Natural killer cell (primary cell): Measurements from ENCODE around the gene KANK2. TPM values are rescaled to one million over a fixed set of nuclear protein-coding genes. Genes with fewer than 3 reads are reported as not detected.
"Not testable (repeated sequence)": the region's sequence is repeated elsewhere in the genome, so short reads cannot be mapped to it uniquely, and the experiment has no call there.

Source experiments
- ATAC-seq, 3 donors: fragments of 150-1000 bp in 2 of 3; fragments of 200-7000 bp in 1 of 3; cut with Tn5 transposase; 1 replicate in 1 of 3; 2 replicates in 2 of 3; pipeline ENCODE4 v1.10.0; 2021; ENCODE audit warnings: mild to moderate bottlenecking in 2 of 3, moderate library complexity in 2 of 3
- DNase-seq, 2 donors: peaks; one replicate each; pipeline versions ENCODE4 v3.0.0 to v3.0.0-alpha.2; 2013 to 2021; ENCODE audit warnings: mixed read lengths in 1 of 2
- H3K27ac ChIP-seq: one replicate; pipeline ENCODE4 v1.5.1; 2013; ENCODE audit warnings: mild to moderate bottlenecking, low read length
- H3K27me3 ChIP-seq: one replicate; pipeline ENCODE4 v1.6.1; 2013; ENCODE audit warnings: low read length; ENCODE audit not compliant: control insufficient read depth, insufficient read depth
- H3K36me3 ChIP-seq: one replicate; pipeline ENCODE4 v1.6.1; 2013; ENCODE audit warnings: low read length; ENCODE audit not compliant: control insufficient read depth, insufficient read depth
- H3K4me1 ChIP-seq: one replicate; pipeline ENCODE4 v1.6.1; 2013; ENCODE audit warnings: low read length; ENCODE audit not compliant: control insufficient read depth, insufficient read depth
- H3K4me3 ChIP-seq: one replicate; pipeline ENCODE4 v1.5.1; 2013; ENCODE audit warnings: low read length
- H3K9me3 ChIP-seq: one replicate; pipeline ENCODE4 v1.6.1; 2013; ENCODE audit warnings: low read length; ENCODE audit not compliant: control insufficient read depth, insufficient read depth
- H3K27ac Mint-ChIP-seq, 2 donors: one replicate each; pipeline ENCODE4 v1.8.0; 2022; ENCODE audit warnings: mild to moderate bottlenecking in 2 of 2, mixed read lengths in 2 of 2, moderate library complexity in 1 of 2
- H3K27me3 Mint-ChIP-seq, 2 donors: one replicate each; pipeline ENCODE4 v1.8.0; 2022; ENCODE audit warnings: low read depth in 2 of 2, mixed read lengths in 2 of 2
- H3K36me3 Mint-ChIP-seq: one replicate; pipeline ENCODE4 v1.8.0; 2022; ENCODE audit warnings: mixed read lengths
- H3K4me1 Mint-ChIP-seq, 2 donors: one replicate each; pipeline ENCODE4 v1.8.0; 2022; ENCODE audit warnings: mixed read lengths in 2 of 2
- H3K4me3 Mint-ChIP-seq: one replicate; pipeline ENCODE4 v1.8.0; 2022; ENCODE audit warnings: mild to moderate bottlenecking, moderate library complexity, mixed read lengths
- H3K9me3 Mint-ChIP-seq, 2 donors: one replicate each; pipeline ENCODE4 v1.8.0; 2022; ENCODE audit warnings: mixed read lengths in 2 of 2
- CTCF ChIP-seq: fragments of 200-600 bp; IDR thresholded peaks from one replicate; pipeline ENCODE4 v1.8.0; 2022; ENCODE audit warnings: antibody characterized with exemption
- WGBS: methylation state at CpG from one replicate; pipeline ENCODE4 v1.1.7; 2013; ENCODE audit warnings: missing lambda C conversion rate; ENCODE audit not compliant: insufficient coverage; 5-methylcytosine and 5-hydroxymethylcytosine counted together
- intact Hi-C: fragments of 100-400 bp; cut with micrococcal nuclease; formaldehyde crosslinking; loops from one replicate; pipeline ENCODE4 v1.14.2; 2022
- total RNA-seq, 4 donors: library from RNA; stranded (reverse); fragments of 120-200 nt in 1 of 4; gene quantifications; one replicate each; pipeline versions ENCODE4 v1.2.3 to v1.2.4, GENCODE V29; 2013 to 2022

KANK2 gene
- total RNA-seq, 3 donors from 2014 or later (not counting 1 experiment from before 2014, with no cell fraction given): 0.82 to 1.3 (median 0.85) TPM

- no peaks in the 10 kb centered on the region for H3K4me1 Mint-ChIP-seq
- TF ChIP-seq CTCF: no peak
- WGBS: no CpG with 5 or more reads among the region's 1 CpG
These were observed 14.4 kb downstream of the KANK2 start for GRCh38 chr19:11182994-11183393.

GRCh38 chr19:11181488-11181887, 15.9 kb downstream of the KANK2 start:
- intact Hi-C loops: no loop called here
- Mint-ChIP-seq H3K9me3 (no peaks in the 10 kb centered on the region), H3K36me3 (no peaks in the 10 kb centered on the region), H3K4me3 (no peak overlapping the region), H3K27me3 (no peaks in the 10 kb centered on the region), H3K27ac (no peak overlapping the region), H3K4me1 (no peaks in the 10 kb centered on the region)
- no peak overlapping the region for H3K4me3 ChIP-seq
- no peak for DNase-seq
- no peaks in the 10 kb centered on the region for H3K9me3 ChIP-seq
- no peak overlapping the region for H3K27ac ChIP-seq
- H3K27me3 ChIP-seq: no peaks in the 10 kb centered on the region
- ATAC-seq: no peak
- WGBS: 97% methylated on average over 4 of the region's 4 CpGs
- no peaks in the 10 kb centered on the region for H3K4me1 ChIP-seq
- no peaks in the 10 kb centered on the region for H3K36me3 ChIP-seq
- no peak for TF ChIP-seq CTCF

More at GRCh38 chr19:11182994-11183393, 14.4 kb downstream of the KANK2 start:
- intact Hi-C loops: no loop called here
- H3K4me3 Mint-ChIP-seq: no peak overlapping the region
- Histone ChIP-seq H3K4me3 (no peak overlapping the region), H3K9me3 (no peaks in the 10 kb centered on the region), H3K27ac (no peak overlapping the region), H3K27me3 (no peaks in the 10 kb centered on the region), H3K4me1 (no peaks in the 10 kb centered on the region), H3K36me3 (no peaks in the 10 kb centered on the region)
- H3K9me3 Mint-ChIP-seq: no peaks in the 10 kb centered on the region
- no peaks in the 10 kb centered on the region for H3K27me3 Mint-ChIP-seq
- no peak overlapping the region for H3K27ac Mint-ChIP-seq
- ATAC-seq (no peak), DNase-seq (no peak)
- no peaks in the 10 kb centered on the region for H3K36me3 Mint-ChIP-seq

GRCh38 chr19:11180975-11181374, 16.4 kb downstream of the KANK2 start:
- H3K4me3 Mint-ChIP-seq, ATAC-seq, H3K9me3 ChIP-seq, H3K36me3 ChIP-seq, intact Hi-C loops, H3K4me1 ChIP-seq, DNase-seq, H3K4me1 Mint-ChIP-seq, H3K27me3 ChIP-seq, H3K27me3 Mint-ChIP-seq, H3K27ac Mint-ChIP-seq, H3K9me3 Mint-ChIP-seq, H3K36me3 Mint-ChIP-seq, H3K27ac ChIP-seq, H3K4me3 ChIP-seq: not testable (repeated sequence)
- WGBS: 96% methylated on average over 8 of the region's 8 CpGs

GRCh38 chr19:11180346-11180745, 17.0 kb downstream of the KANK2 start:
- intact Hi-C loops: no loop called here
- Mint-ChIP-seq H3K4me1 (no peaks in the 10 kb centered on the region), H3K4me3 (no peak overlapping the region), H3K9me3 (no peaks in the 10 kb centered on the region), H3K27me3 (no peaks in the 10 kb centered on the region), H3K27ac (no peak overlapping the region), H3K36me3 (no peaks in the 10 kb centered on the region)
- no peak for TF ChIP-seq CTCF
- no peaks in the 10 kb centered on the region for H3K4me1 ChIP-seq
- 88% methylated on average over 8 of the region's 8 CpGs for WGBS
- DNase-seq (no peak), ATAC-seq (no peak)
- H3K36me3 ChIP-seq: no peaks in the 10 kb centered on the region
- H3K27me3 ChIP-seq: no peaks in the 10 kb centered on the region
- H3K9me3 ChIP-seq: no peaks in the 10 kb centered on the region
- no peak overlapping the region for H3K27ac ChIP-seq
- no peak overlapping the region for H3K4me3 ChIP-seq
